ENCODE data around the gene COPG2. TPM values are rescaled to one million over a fixed set of nuclear protein-coding genes. Genes with fewer than 3 reads are reported as not detected.
"Not testable (repeated sequence)": the region's sequence is repeated elsewhere in the genome, so short reads cannot be mapped to it uniquely, and the experiment has no call there.

The COPG2 gene
- polyA plus RNA-seq, 1 donor: 44.5 TPM

DNA sequence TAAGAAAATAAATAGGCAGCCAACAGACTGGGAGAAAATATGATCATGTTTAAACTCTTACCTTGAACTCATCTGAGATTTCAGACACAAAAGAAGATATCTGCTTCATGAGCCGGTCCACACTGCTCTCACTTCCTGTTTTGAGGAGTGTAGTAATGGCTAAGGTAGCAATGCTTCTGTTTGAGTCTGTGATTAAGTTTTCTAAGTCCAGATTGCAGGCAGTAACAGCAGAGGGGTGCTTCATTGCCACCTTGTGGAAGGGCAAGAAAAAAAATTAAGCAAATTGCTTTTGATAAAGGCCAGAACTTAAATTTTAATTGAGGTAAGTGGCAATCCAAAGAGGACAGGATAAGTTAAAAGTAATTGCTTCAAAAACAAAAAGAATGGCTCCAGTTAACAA is 107.6 kb downstream of the COPG2 start:
- DNase-seq: no peak

DNA sequence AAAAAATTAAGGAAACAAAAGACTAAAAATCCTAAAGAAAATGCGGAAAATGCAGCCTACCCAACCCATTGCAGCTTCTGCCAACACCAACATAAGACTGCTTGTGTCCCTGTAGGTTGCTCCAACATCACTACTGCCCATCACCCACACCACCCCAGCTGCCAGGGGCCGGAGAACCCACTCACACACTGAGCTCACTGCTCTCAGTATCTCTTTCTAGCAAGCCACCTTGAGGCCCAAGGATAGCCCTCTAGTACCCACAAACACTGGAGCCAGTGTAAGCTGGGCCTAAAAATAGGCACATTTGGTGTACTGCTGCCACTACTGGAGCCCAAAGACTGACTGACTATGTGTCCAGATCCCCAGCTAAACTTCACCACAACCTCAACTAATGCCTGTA is 109.4 kb downstream of the COPG2 start:
- no peak for DNase-seq

DNA sequence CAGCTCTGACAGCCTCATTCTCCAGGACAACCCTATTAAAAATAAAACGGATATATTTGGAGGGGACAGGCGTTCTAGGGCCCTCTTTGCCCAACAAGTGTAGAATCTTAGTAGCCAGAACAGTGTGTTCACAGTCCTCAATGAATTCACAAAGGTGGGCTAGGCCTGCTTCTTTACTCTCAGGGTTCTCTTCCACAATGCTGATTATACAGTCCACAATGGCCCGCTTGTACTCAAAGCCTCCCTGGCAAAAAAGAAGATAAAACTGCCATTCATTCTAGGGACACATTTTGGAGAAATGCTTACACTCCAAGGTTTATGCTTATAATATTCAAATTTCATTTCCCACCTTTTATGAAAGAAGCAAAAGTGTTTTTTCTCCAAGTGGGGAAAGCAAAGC is 114.1 kb downstream of the COPG2 start:
- DNase-seq: no peak

DNA sequence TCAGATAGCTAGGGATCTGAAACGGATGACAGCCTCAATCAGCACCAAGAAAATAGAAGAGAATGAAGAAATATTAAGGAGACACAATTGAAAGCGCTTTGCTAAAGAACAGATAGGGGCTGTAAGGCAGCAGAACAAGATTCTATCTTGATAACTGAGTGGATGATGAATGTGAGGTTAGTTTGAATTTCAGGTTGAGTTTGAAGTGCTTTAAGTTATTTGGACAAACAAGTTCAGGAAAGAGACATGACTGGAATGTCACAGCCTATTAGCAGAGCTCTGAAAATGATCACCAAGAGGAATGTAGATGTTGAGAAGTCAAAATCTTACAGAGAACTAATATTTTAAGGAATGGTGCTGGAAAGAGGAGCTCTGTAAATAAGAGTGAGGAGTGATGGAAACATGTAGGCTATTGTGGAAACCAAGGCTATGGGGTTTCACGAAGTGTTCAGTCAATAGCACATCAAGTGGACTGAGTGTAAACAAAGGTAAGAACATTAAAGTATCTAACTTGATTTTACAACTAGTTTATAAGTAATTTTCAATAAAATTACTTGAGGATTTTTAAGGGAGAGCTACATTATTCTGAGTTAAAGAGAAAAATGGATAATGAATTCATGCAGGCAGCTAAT is 115.0 kb downstream of the COPG2 start:
- DNase-seq: no peak

DNA sequence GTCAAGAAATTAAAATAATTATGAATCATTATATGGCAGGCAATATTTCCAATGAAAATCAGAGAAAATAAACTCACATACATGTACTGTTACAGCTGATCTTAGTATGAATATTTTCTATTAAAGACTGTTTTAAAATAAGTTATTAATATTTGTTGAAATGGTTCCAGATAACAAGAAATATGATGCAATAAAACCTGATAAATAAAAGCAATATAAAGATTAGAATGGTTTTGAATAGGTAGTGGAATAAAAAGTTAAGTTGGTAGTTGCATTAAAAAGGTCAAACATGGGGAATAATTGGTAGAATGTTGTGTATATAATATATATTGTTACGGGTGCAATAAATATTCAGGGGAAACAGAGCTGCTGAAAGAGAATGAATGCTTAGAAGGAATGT is 124.2 kb downstream of the COPG2 start:
- DNase-seq: no peak

DNA sequence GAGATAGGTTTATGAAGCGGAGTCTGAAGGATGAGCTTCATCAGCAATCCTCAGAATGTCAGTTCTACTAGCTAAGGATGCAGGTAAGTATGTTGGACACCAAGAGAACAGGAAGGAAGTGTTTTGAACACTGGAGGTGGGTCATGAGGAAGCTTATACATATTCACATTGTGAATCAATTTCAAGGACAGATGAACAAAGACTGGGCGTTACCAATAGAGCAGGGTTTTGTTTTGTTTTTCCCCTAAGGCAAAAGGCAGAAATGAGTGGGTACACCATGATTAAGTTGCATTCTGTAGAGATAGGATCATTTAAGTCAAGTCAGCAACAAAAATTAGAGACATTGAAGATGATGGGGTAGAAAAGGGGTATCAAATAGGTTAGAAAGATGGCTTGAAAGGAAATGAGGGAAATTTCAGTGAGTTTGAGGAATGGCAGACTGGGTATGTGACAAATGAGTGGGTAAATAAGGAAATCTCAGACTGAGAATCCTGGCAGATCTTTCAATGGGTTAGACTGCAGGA is 125.0 kb downstream of the COPG2 start:
- DNase-seq: no peak

DNA sequence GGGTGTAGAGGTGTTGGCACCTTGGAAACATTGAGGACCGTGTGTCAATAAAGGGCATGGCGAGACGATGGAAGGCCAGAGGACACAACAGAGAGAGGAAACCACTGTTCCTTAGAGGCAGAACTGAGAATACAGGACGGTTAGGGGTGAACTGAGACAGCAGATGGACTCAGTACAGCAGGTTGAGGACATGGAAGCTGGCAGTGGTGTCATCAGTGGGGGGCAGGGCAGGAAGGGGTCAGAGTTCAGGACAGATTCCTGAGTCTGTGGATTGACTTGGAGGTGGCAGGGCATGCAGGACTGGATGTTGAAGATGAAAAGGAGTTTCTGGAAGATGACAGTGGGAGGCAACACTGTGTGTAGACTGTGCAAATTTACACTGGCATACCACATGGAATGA is 126.3 kb downstream of the COPG2 start:
- DNase-seq: not testable (repeated sequence)

DNA sequence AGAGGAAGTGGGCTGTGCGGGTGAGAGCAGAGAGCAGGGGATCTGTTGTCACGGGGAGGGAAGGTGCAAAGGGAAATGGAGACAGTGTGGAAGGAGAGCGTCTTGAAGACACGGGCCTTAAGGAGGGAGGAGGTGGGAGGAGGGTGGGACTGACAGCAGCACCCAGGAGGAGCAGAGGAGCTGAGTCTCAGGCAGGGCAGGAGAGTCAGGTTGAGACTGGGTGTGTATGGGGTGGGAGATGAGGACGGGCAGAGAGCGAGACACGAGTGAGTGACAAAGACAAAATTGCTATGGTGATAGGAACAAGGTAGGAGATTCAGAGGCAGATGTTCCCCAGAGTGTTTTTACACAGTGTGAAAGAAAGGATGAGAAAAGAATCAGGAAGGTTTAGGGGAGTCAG is 127.3 kb downstream of the COPG2 start:
- not testable (repeated sequence) for DNase-seq

DNA sequence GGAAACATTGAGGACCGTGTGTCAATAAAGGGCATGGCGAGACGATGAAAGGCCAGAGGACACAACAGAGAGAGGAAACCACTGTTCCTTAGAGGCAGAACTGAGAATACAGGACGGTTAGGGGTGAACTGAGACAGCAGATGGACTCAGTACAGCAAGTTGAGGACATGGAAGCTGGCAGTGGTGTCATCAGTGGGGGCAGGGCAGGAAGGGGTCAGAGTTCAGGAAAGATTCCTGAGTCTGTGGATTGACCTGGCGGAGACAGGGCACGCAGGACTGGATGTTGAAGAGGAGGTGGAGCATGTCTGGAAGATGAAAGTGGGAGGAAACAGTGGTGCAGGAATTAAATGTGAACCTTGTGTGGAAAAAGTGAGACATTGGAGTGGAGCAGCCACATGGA is 130.7 kb downstream of the COPG2 start:
- not testable (repeated sequence) for DNase-seq

DNA sequence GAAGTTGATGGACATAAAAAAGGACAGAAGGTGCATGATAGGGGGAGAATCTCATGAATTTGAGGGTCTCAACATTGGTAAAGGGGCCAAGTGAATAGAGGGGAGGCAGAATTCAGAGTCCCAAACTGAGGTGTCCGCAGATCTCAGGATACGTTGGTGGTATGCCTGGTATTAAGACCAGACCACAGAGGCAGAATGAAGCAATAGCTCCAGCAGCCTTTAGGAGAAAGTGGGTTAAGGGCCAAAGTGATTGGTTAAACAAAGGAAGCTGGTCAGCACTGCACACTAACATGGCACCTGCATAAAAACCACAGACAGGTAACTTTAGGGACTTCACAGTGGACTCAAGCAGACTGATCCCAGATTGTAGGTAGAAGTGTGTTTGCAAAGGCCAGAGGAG is 139.1 kb downstream of the COPG2 start:
- DNase-seq: no peak

DNA sequence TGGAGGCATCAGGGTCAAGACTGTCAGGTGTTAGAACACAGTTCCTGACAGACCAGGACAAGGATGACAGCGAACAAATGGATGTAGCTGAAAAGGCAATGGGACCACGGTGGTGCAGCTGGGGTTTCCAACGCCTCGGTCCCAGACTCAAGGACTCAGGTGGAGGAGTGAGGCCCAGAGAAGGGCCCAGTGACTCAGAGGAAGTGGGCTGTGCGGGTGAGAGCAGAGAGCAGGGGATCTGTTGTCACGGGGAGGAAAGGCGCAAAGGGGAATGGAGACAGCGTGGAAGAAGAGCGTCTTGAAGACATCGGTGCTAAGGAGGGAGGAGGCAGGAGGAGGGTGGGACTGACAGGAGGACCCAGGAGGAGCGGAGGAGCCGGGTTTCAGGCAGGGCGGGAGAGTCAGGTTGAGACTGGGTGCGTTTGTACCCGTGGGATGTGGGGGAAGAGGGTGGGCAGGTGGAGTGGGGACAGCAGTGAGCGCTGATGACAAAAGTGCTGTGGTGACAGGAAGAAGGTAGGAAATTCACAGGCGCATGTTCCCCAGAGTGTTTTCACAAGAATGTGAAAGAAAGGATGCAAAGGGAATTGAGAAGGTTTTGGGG is 140.7 kb downstream of the COPG2 start:
- not testable (repeated sequence) for DNase-seq

DNA sequence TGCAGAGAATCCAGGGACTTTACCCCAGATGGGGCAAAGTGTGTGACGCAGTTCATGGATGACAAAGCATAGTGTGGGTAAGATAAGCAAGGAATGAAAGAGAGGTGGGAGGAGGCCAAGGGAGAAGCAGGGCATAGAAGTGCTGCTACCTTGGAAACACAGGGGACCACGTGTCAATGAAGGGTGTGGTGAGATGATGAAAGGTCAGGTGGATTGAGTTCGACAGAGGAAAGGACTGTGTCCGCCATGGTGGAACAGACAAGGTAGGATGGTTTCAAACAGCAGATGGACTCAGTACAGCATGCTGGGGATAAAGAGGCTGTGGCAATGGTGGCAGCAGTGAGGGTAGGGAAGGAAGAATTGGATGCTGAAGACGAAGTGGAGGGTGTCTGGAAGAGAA is 143.9 kb downstream of the COPG2 start:
- no peak for DNase-seq

DNA sequence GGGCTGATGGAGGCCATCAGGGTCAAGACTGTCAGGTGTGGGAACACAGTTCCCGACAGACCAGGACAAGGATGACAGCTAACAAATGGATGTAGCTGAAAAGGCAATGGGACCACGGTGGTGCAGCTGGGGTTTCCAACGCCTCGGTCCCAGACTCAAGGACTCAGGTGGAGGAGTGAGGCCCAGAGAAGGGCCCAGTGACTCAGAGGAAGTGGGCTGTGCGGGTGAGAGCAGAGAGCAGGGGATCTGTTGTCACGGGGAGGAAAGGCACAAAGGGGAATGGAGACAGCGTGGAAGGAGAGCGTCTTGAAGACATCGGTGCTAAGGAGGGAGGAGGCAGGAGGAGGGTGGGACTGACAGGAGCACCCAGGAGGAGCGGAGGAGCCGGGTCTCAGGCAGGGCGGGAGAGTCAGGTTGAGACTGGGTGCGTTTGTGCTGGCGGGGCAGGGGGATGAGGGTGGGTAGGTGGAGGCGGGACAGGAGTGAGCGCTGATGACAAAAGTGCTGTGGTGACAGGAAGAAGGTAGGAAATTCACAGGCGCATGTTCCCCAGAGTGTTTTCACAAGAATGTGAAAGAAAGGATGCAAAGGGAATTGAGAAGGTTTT is 144.9 kb downstream of the COPG2 start:
- DNase-seq: not testable (repeated sequence)

DNA sequence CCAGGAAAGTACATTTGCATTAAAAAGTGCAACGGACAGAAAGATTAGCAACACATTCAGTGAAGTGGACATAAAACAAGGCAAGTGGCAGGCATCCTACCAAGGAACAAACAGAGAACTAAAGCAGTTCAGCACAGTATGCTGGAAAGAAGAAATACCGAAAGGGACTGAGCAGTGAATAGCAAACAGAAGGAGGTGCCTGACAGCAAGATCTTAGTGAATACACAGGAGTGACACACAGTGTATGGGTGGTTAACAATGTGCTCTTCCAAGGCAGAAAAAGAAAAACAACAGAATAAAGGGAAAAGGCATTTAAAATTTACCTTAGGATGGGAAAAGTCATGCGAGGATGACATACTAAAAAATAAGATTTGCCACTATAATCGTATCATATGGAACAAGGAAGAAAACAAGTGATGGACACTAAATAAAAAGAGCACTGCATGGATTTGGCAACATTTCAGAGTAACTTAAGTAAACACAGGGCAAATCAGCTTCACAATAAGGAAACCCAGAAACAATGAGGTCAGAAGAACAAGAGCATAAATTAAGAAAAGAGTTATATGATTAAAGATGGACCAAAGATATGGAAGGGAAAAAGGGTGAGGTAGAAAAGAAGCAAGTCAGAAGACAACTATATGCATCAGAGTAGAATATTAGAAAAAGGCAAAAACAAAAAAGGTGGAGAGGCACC is 147.1 kb downstream of the COPG2 start:
- DNase-seq: no peak

DNA sequence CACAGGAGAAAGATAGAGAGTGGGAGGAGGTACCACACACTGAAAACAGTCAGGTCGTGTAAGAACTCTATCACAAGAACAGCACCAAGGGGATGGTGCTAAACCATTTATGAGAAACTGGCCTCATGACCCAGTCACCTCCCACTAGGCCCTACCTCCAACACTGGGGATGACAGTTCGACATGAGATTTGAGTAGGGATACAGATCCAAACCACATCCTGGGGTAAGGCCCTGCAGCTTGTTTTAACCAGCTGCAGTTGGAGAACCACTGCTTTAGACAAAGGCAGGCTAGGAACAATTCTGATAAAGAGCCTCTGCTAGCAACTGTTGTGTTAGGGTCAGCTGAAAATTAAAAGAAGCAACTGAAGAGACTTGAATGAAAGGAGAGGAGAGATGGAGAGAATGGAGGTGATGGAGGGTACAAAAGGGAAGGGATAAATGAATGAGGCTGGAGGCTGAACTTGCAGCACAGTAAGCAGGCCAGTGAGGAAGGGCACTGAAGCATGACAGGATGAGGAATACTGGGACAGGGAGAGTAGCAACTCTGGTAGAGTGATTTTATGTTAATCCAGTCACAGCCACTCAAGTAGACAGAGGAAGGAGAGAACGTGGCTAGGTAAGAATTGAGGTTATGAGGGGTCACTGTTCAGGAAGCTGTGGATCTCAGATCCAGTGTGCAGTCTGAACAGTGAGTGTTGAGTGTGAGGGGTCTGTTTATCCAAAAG is 153.1 kb downstream of the COPG2 start:
- no peak for DNase-seq

DNA sequence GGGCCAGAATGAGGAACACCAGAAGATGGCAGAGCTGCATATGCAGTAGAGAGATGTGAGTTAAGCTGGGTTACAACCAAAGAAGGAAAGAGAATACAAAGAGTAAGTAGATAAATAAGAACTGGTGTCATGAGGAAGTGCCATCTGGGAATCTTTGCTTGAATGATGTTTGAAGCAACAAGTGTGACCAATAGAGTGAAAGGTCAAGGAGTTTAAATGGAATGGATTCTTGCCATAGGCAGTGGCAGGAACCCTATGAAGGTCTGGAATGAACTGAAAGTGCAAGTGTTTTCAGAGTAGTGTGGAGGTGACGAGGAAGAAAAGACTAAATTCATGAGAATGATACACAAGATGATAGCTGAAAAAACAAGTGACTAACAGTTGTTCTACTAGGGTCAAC is 155.1 kb downstream of the COPG2 start:
- DNase-seq: no peak

DNA sequence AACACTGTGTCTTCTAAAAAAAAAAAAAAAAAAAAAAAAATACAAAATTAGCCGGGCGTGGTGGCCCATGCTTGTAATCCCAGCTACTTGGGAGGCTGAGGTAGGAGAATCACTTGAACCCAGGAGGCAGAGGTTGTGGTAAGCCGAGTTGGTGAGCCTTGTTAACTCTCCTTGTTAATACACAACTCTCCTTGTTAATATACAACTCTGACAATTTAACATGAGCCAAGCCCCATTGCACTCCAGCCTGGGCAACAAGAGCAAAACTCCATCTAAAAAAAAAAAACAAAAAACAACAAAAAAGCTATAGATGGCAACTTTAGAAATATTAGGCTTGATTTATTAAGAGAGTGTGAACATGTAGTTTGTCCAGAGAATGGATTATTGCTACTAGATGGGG is 156.5 kb downstream of the COPG2 start:
- DNase-seq: not testable (repeated sequence)

DNA sequence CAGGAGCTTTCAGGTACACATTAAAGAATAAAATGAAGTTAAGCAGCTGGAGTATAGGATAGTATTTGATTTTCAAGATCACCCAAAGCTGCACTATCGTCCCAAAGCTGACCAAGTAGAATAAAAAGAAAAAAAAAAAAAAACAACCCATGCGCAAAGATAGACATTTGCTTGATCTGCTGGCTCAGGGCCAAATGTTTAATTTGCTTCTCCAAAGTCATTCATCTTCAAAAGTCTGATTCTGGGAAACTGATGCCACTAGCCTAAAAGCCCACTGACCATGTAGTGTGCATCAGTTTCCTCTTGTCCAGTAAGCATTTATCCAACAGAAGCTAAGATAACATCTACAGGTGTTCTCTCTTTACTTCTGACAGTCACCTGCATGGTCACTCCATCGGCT is 162.2 kb downstream of the COPG2 start:
- DNase-seq: no peak

DNA sequence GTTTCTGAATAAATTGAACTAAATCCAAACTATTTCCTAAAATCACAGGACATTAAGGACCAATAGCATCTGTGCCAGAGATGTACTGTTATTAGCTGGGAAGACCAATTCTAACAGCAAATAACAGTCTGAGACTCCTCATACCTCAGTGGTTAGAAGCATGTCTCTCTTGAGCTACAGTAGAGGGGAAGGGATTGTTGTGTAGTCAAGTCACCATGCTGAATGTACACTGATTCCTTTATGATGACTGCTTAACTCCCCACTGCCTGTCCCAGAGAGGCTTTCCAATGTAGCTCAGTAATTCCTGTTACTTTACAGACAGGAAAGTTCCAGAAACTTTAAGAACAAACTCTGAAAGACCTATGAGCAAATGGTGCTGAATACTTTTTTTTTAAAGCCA is 162.8 kb downstream of the COPG2 start:
- DNase-seq: no peak

DNA sequence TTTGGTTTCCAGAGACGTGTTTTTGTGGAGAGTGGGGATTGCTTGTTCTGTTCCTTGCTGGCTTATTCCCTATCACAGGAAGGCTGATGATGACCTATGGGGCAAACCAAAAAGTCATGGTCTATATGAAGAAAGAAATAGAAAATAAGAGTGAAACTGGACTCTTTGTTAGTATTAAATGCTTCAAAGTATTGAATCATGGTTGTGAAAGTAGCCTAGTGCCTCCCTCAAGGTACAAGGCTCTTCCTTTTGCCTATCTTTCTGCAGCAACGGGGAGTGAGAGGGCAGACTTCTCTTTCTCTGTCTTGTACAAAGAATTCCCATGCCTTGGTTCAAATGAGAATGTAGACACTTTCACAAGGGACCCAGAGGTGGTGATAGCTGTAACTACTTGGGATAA is 167.6 kb downstream of the COPG2 start:
- no peak for DNase-seq

DNA sequence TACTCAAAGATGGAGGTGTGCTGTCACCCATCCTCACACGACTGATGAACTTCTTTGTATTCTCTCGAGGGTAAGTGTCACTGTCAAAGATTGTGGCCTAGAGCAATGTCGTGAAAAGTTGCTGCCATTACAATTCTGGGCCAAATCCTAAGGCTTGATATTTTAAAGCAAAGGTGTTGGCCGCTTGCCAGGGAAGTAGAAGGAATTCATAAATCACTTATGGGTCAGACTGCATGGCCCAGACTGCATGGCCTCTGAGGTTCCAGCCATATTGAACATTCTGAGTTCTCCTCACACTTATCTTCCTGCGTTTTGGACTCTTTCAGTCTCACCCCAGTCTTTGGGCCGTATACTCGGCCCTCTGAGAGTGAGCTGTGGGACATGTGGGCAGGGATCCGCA is 168.1 kb downstream of the COPG2 start:
- no peak for DNase-seq

DNA sequence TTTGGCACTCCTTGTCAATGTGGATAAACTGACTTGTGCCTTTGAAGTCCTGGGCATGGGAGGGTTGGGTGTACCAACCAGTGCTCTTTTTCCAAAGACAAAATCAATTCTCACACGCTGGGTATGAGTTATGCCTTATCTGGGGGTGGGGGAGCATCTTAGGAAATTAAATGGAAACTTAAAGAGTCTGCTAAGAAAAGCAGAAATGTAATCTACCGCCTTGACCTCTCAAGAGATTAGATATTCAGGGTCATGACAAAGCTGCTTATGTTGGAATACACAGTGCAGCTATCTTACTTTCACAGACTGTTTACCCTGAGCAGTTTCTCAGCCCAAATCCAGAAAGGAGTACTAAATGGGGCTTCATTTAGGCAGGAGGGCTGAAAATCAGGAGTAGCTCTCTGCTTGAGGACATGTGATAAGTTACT is 174.1 kb downstream of the COPG2 start:
- DNase-seq: no peak

Measured in hindlimb muscle (tissue), 1 donor.